ENCODE results near the gene ANKS1B. TPM values are rescaled to one million over a fixed set of nuclear protein-coding genes. Genes with fewer than 3 reads are reported as not detected.

The ANKS1B gene
- total and polyA plus RNA-seq, 9 donors, result 1.4 to 5.6 (median 2.7) TPM

- H3K4me3 ChIP-seq (ENCODE audit: low read length), result no peak overlapping the region
- 80% methylated on average over 1 of the region's 4 CpGs for WGBS (ENCODE audit: insufficient coverage)
- no peaks in the 10 kb centered on the region for H3K4me1 ChIP-seq (ENCODE audit: control insufficient read depth, insufficient read depth, low read length)
- H3K27ac ChIP-seq (ENCODE audit: low read length), result no peak overlapping the region
- H3K36me3 ChIP-seq (ENCODE audit: control insufficient read depth, insufficient read depth, low read length), result no peaks in the 10 kb centered on the region
- H3K27me3 ChIP-seq (ENCODE audit: control insufficient read depth, insufficient read depth, low read length), result no peaks in the 10 kb centered on the region
- DNase-seq, result no peak
- no peaks in the 10 kb centered on the region for H3K9me3 ChIP-seq (replicated peaks; ENCODE audit: control insufficient read depth, low read depth, low read length)
Measured at GRCh38 chr12:99450036-99450630, 534.6 kb downstream of the ANKS1B start.

- H3K9me3 ChIP-seq (replicated peaks; ENCODE audit: control insufficient read depth, low read depth, low read length), result no peaks in the 10 kb centered on the region
- no peaks in the 10 kb centered on the region for H3K36me3 ChIP-seq (ENCODE audit: control insufficient read depth, insufficient read depth, low read length)
- no peak for DNase-seq
- no peak overlapping the region for H3K4me3 ChIP-seq (ENCODE audit: low read length)
- no peak overlapping the region for H3K27ac ChIP-seq (ENCODE audit: low read length)
- no peaks in the 10 kb centered on the region for H3K27me3 ChIP-seq (ENCODE audit: control insufficient read depth, insufficient read depth, low read length)
- H3K4me1 ChIP-seq (ENCODE audit: control insufficient read depth, insufficient read depth, low read length), result no peaks in the 10 kb centered on the region
Measured at GRCh38 chr12:99444859-99445316, 539.8 kb downstream of the ANKS1B start.

GRCh38 chr12:99442758-99443157, 542.0 kb downstream of the ANKS1B start:
- no peaks in the 10 kb centered on the region for H3K4me1 ChIP-seq (ENCODE audit: control insufficient read depth, insufficient read depth, low read length)

GRCh38 chr12:99439399-99439798, 545.3 kb downstream of the ANKS1B start:
- H3K4me3 ChIP-seq (ENCODE audit: low read length), result no peak overlapping the region
- no peaks in the 10 kb centered on the region for H3K27me3 ChIP-seq (ENCODE audit: control insufficient read depth, insufficient read depth, low read length)
- H3K4me1 ChIP-seq (ENCODE audit: control insufficient read depth, insufficient read depth, low read length), result no peaks in the 10 kb centered on the region
- DNase-seq, result no peak
- no peak overlapping the region for H3K27ac ChIP-seq (ENCODE audit: low read length)
- WGBS (ENCODE audit: insufficient coverage), result no CpG with 5 or more reads among the region's 1 CpG
- no peaks in the 10 kb centered on the region for H3K36me3 ChIP-seq (ENCODE audit: control insufficient read depth, insufficient read depth, low read length)
- no peaks in the 10 kb centered on the region for H3K9me3 ChIP-seq (replicated peaks; ENCODE audit: control insufficient read depth, low read depth, low read length)

More at GRCh38 chr12:99442758-99443157, 542.0 kb downstream of the ANKS1B start:
- no peaks in the 10 kb centered on the region for H3K9me3 ChIP-seq (replicated peaks; ENCODE audit: control insufficient read depth, low read depth, low read length)
- H3K4me3 ChIP-seq (ENCODE audit: low read length), result no peak overlapping the region
- no peak overlapping the region for H3K27ac ChIP-seq (ENCODE audit: low read length)
- H3K27me3 ChIP-seq (ENCODE audit: control insufficient read depth, insufficient read depth, low read length), result no peaks in the 10 kb centered on the region
- H3K36me3 ChIP-seq (ENCODE audit: control insufficient read depth, insufficient read depth, low read length), result no peaks in the 10 kb centered on the region
- 39% methylated on average over 3 of the region's 3 CpGs for WGBS (ENCODE audit: insufficient coverage)
- DNase-seq, result no peak

GRCh38 chr12:99436584-99436983, 548.2 kb downstream of the ANKS1B start:
- Histone ChIP-seq H3K9me3 (replicated peaks; ENCODE audit: control insufficient read depth, low read depth, low read length) (no peaks in the 10 kb centered on the region), H3K27ac (ENCODE audit: low read length) (no peak overlapping the region), H3K4me3 (ENCODE audit: low read length) (no peak overlapping the region), H3K4me1 (ENCODE audit: control insufficient read depth, insufficient read depth, low read length) (no peaks in the 10 kb centered on the region), H3K27me3 (ENCODE audit: control insufficient read depth, insufficient read depth, low read length) (no peaks in the 10 kb centered on the region), H3K36me3 (ENCODE audit: control insufficient read depth, insufficient read depth, low read length) (no peaks in the 10 kb centered on the region)
- DNase-seq, result no peak

GRCh38 chr12:99435095-99435791, 549.5 kb downstream of the ANKS1B start:
- Histone ChIP-seq H3K4me3 (ENCODE audit: low read length) (no peak overlapping the region), H3K4me1 (ENCODE audit: control insufficient read depth, insufficient read depth, low read length) (no peaks in the 10 kb centered on the region), H3K9me3 (replicated peaks; ENCODE audit: control insufficient read depth, low read depth, low read length) (no peaks in the 10 kb centered on the region), H3K27ac (ENCODE audit: low read length) (no peak overlapping the region), H3K27me3 (ENCODE audit: control insufficient read depth, insufficient read depth, low read length) (no peaks in the 10 kb centered on the region), H3K36me3 (ENCODE audit: control insufficient read depth, insufficient read depth, low read length) (no peaks in the 10 kb centered on the region)
- no CpG with 5 or more reads among the region's 1 CpG for WGBS (ENCODE audit: insufficient coverage)
- DNase-seq, result no peak

GRCh38 chr12:99433155-99433554, 551.6 kb downstream of the ANKS1B start:
- no peaks in the 10 kb centered on the region for H3K36me3 ChIP-seq (ENCODE audit: control insufficient read depth, insufficient read depth, low read length)
- H3K27ac ChIP-seq (ENCODE audit: low read length), result no peak overlapping the region
- H3K4me1 ChIP-seq (ENCODE audit: control insufficient read depth, insufficient read depth, low read length), result no peaks in the 10 kb centered on the region
- no peaks in the 10 kb centered on the region for H3K9me3 ChIP-seq (replicated peaks; ENCODE audit: control insufficient read depth, low read depth, low read length)
- no peak overlapping the region for H3K4me3 ChIP-seq (ENCODE audit: low read length)
- H3K27me3 ChIP-seq (ENCODE audit: control insufficient read depth, insufficient read depth, low read length), result no peaks in the 10 kb centered on the region
- DNase-seq, result no peak
- no CpG with 5 or more reads among the region's 1 CpG for WGBS (ENCODE audit: insufficient coverage)

GRCh38 chr12:99431203-99431602, 553.5 kb downstream of the ANKS1B start:
- H3K36me3 ChIP-seq (ENCODE audit: control insufficient read depth, insufficient read depth, low read length), result no peaks in the 10 kb centered on the region
- no peak overlapping the region for H3K27ac ChIP-seq (ENCODE audit: low read length)
- H3K27me3 ChIP-seq (ENCODE audit: control insufficient read depth, insufficient read depth, low read length), result no peaks in the 10 kb centered on the region
- no peaks in the 10 kb centered on the region for H3K9me3 ChIP-seq (replicated peaks; ENCODE audit: control insufficient read depth, low read depth, low read length)
- H3K4me3 ChIP-seq (ENCODE audit: low read length), result no peak overlapping the region
- no peaks in the 10 kb centered on the region for H3K4me1 ChIP-seq (ENCODE audit: control insufficient read depth, insufficient read depth, low read length)
- no peak for DNase-seq
- no CpG with 5 or more reads among the region's 2 CpGs for WGBS (ENCODE audit: insufficient coverage)

GRCh38 chr12:99427104-99427503, 557.6 kb downstream of the ANKS1B start:
- no peak for DNase-seq
- Histone ChIP-seq H3K4me1 (ENCODE audit: control insufficient read depth, insufficient read depth, low read length) (no peaks in the 10 kb centered on the region), H3K27ac (ENCODE audit: low read length) (no peak overlapping the region), H3K36me3 (ENCODE audit: control insufficient read depth, insufficient read depth, low read length) (no peaks in the 10 kb centered on the region), H3K9me3 (replicated peaks; ENCODE audit: control insufficient read depth, low read depth, low read length) (no peaks in the 10 kb centered on the region), H3K4me3 (ENCODE audit: low read length) (no peak overlapping the region), H3K27me3 (ENCODE audit: control insufficient read depth, insufficient read depth, low read length) (no peaks in the 10 kb centered on the region)
- 71% methylated on average over 1 of the region's 2 CpGs for WGBS (ENCODE audit: insufficient coverage)

- Histone ChIP-seq H3K4me1 (ENCODE audit: control insufficient read depth, insufficient read depth, low read length) (no peaks in the 10 kb centered on the region), H3K36me3 (ENCODE audit: control insufficient read depth, insufficient read depth, low read length) (no peaks in the 10 kb centered on the region), H3K27me3 (ENCODE audit: control insufficient read depth, insufficient read depth, low read length) (no peaks in the 10 kb centered on the region), H3K4me3 (ENCODE audit: low read length) (no peak overlapping the region), H3K27ac (ENCODE audit: low read length) (no peak overlapping the region), H3K9me3 (replicated peaks; ENCODE audit: control insufficient read depth, low read depth, low read length) (no peaks in the 10 kb centered on the region)
- WGBS (ENCODE audit: insufficient coverage), result no CpG with 5 or more reads among the region's 3 CpGs
- no peak for DNase-seq
Measured at GRCh38 chr12:99418379-99418778, 566.4 kb downstream of the ANKS1B start.

Measured in muscle of leg (tissue), 11 donors.